ENCODE data around the gene SLC8A1. TPM values are rescaled to one million over a fixed set of nuclear protein-coding genes. Genes with fewer than 3 reads are reported as not detected.

The SLC8A1 gene
- total RNA-seq, 1 donor from 2014 or later: 1.9 TPM

- DNase-seq: no peak
- Mint-ChIP-seq H3K4me3 (ENCODE audit: unreplicated experiment) (no peak overlapping the region), H3K36me3 (ENCODE audit: unreplicated experiment) (no peaks in the 10 kb centered on the region), H3K27ac (ENCODE audit: unreplicated experiment) (no peak overlapping the region), H3K9me3 (ENCODE audit: unreplicated experiment) (no peaks in the 10 kb centered on the region), H3K27me3 (ENCODE audit: unreplicated experiment) (no peaks in the 10 kb centered on the region), H3K4me1 (ENCODE audit: low read depth, unreplicated experiment) (peaks cover 15% of the 10 kb centered on the region)
- TF ChIP-seq CTCF (IDR thresholded peaks at IDR 0.05; ENCODE audit: partially characterized antibody, unreplicated experiment): no peak
These were observed 351.2 kb downstream of the SLC8A1 start for GRCh38 chr2:40100676-40101075.

- no peak for DNase-seq
- H3K4me1 Mint-ChIP-seq (ENCODE audit: low read depth, unreplicated experiment): peaks cover 15% of the 10 kb centered on the region
- H3K27me3 Mint-ChIP-seq (ENCODE audit: unreplicated experiment): no peaks in the 10 kb centered on the region
- no peak overlapping the region for H3K27ac Mint-ChIP-seq (ENCODE audit: unreplicated experiment)
- TF ChIP-seq CTCF (IDR thresholded peaks at IDR 0.05; ENCODE audit: partially characterized antibody, unreplicated experiment): no peak
- H3K36me3 Mint-ChIP-seq (ENCODE audit: unreplicated experiment): no peaks in the 10 kb centered on the region
- no peak overlapping the region for H3K4me3 Mint-ChIP-seq (ENCODE audit: unreplicated experiment)
- H3K9me3 Mint-ChIP-seq (ENCODE audit: unreplicated experiment): no peaks in the 10 kb centered on the region
These were observed 353.0 kb downstream of the SLC8A1 start for GRCh38 chr2:40098786-40099470.

- Mint-ChIP-seq H3K4me3 (ENCODE audit: unreplicated experiment) (no peak overlapping the region), H3K9me3 (ENCODE audit: unreplicated experiment) (no peaks in the 10 kb centered on the region), H3K27ac (ENCODE audit: unreplicated experiment) (no peak overlapping the region), H3K4me1 (ENCODE audit: low read depth, unreplicated experiment) (peaks cover 15% of the 10 kb centered on the region), H3K36me3 (ENCODE audit: unreplicated experiment) (no peaks in the 10 kb centered on the region), H3K27me3 (ENCODE audit: unreplicated experiment) (no peaks in the 10 kb centered on the region)
- TF ChIP-seq CTCF (IDR thresholded peaks at IDR 0.05; ENCODE audit: partially characterized antibody, unreplicated experiment): no peak
- DNase-seq: no peak
These were observed 354.1 kb downstream of the SLC8A1 start for GRCh38 chr2:40097691-40098385.

GRCh38 chr2:40096360-40096759 is 355.5 kb downstream of the SLC8A1 start:
- H3K27me3 Mint-ChIP-seq (ENCODE audit: unreplicated experiment): no peaks in the 10 kb centered on the region
- no peaks in the 10 kb centered on the region for H3K9me3 Mint-ChIP-seq (ENCODE audit: unreplicated experiment)
- H3K4me3 Mint-ChIP-seq (ENCODE audit: unreplicated experiment): no peak overlapping the region
- H3K4me1 Mint-ChIP-seq (ENCODE audit: low read depth, unreplicated experiment): peaks cover 9% of the 10 kb centered on the region
- no peak for TF ChIP-seq CTCF (IDR thresholded peaks at IDR 0.05; ENCODE audit: partially characterized antibody, unreplicated experiment)
- no peaks in the 10 kb centered on the region for H3K36me3 Mint-ChIP-seq (ENCODE audit: unreplicated experiment)
- no peak for DNase-seq
- no peak overlapping the region for H3K27ac Mint-ChIP-seq (ENCODE audit: unreplicated experiment)

GRCh38 chr2:40095000-40095399 is 356.9 kb downstream of the SLC8A1 start:
- H3K4me3 Mint-ChIP-seq (ENCODE audit: unreplicated experiment): no peak overlapping the region
- no peaks in the 10 kb centered on the region for H3K36me3 Mint-ChIP-seq (ENCODE audit: unreplicated experiment)
- no peak for DNase-seq
- no peaks in the 10 kb centered on the region for H3K9me3 Mint-ChIP-seq (ENCODE audit: unreplicated experiment)
- TF ChIP-seq CTCF (IDR thresholded peaks at IDR 0.05; ENCODE audit: partially characterized antibody, unreplicated experiment): no peak
- H3K4me1 Mint-ChIP-seq (ENCODE audit: low read depth, unreplicated experiment): no peaks in the 10 kb centered on the region
- no peaks in the 10 kb centered on the region for H3K27me3 Mint-ChIP-seq (ENCODE audit: unreplicated experiment)
- H3K27ac Mint-ChIP-seq (ENCODE audit: unreplicated experiment): no peak overlapping the region
